ENCODE measurements around the gene TRUB2. TPM values are rescaled to one million over a fixed set of nuclear protein-coding genes. Genes with fewer than 3 reads are reported as not detected.

TRUB2 gene
- total RNA-seq, 2 experiments from 2014 or later = 16.9 to 18.9 TPM

DNA sequence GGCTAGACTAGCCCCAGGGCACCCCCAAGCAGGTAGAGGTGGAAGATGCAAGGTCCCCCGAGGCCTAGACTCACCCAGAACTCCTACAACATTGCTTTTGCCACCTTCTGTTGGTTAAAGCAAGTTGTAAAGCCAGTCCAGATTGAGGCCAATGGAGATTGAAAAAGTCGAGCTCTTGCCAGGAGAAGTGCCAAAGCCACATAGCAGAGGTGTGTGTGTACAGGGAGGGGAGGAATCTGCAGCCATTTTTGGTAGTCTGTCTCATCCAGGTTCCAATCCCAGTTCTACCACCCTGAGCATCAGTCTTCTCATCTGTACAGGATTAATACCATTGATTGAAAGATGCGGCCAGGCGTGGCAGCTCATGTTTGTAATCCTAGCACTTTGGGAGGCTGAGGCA lies 36.6 kb upstream of the TRUB2 start:
- Mint-ChIP-seq H3K9me3 (no peaks in the 10 kb centered on the region), H3K36me3 (ENCODE audit: low read depth) (peaks cover 5% of the 10 kb centered on the region), H3K27me3 (no peaks in the 10 kb centered on the region), H3K27ac (no peak overlapping the region), H3K4me1 (peaks cover 11% of the 10 kb centered on the region), H3K4me3 (no peak overlapping the region)
- no peak for DNase-seq
- ChIA-PET CTCF (interaction anchor here (0.9 to 1.1 kb wide), 2 partner anchors 12 to 18 kb away, joined by 3 to 4 read pairs; partner anchors contain the start of gene URM1), POLR2A (no interaction called here)

DNA sequence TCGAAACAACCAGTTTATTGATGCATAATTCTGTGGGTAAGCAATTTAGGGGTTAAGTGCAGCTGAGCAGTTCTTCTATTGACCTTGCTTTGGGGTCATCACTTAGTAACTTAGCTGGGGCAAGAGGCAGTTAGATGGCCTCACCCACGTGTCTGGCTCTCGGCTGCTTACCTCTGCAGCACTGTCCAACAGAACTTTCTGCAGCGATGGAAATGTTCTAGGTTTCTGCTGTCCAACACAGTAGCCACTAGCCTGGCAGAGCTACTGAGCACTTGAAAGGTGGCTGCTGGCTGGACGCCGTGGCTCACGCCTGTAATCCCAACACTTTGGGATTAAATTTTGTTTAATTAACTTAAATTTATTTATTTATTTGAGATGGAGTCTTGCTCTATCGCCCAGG lies 35.8 kb upstream of the TRUB2 start:
- Mint-ChIP-seq H3K4me1 (peaks cover 11% of the 10 kb centered on the region), H3K27me3 (no peaks in the 10 kb centered on the region), H3K4me3 (no peak overlapping the region), H3K27ac (no peak overlapping the region), H3K9me3 (no peaks in the 10 kb centered on the region), H3K36me3 (ENCODE audit: low read depth) (peaks cover 5% of the 10 kb centered on the region)
- DNase-seq = no peak
- ChIA-PET CTCF (no interaction called here), POLR2A (no interaction called here)

DNA sequence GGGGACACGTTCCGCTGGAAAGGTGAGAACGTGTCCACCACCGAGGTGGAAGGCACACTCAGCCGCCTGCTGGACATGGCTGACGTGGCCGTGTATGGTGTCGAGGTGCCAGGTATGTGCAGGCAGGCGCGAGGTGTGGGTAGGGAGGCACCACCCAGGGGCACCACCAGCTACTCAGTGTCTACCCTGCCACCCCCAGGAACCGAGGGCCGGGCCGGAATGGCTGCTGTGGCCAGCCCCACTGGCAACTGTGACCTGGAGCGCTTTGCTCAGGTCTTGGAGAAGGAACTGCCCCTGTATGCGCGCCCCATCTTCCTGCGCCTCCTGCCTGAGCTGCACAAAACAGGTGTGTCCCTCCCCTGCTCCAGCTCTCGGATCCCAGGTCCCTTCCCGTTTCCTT lies 33.2 kb upstream of the TRUB2 start:
- ChIA-PET POLR2A (interaction anchor here (1.4 kb wide), 1 partner anchor 80 kb away, joined by 3 read pairs; the partner anchor contains the start of genes GOLGA2 and SWI5), CTCF (interaction anchor here (2.2 kb wide), 1 partner anchor 14 kb away, joined by 6 read pairs; no protein-coding TSS in a partner anchor)
- H3K4me3 Mint-ChIP-seq = no peak overlapping the region
- H3K9me3 Mint-ChIP-seq = no peaks in the 10 kb centered on the region
- no peak overlapping the region for H3K27ac Mint-ChIP-seq
- H3K27me3 Mint-ChIP-seq = no peaks in the 10 kb centered on the region
- peaks cover 9% of the 10 kb centered on the region for H3K36me3 Mint-ChIP-seq (ENCODE audit: low read depth)
- no peak for DNase-seq
- no peaks in the 10 kb centered on the region for H3K4me1 Mint-ChIP-seq

DNA sequence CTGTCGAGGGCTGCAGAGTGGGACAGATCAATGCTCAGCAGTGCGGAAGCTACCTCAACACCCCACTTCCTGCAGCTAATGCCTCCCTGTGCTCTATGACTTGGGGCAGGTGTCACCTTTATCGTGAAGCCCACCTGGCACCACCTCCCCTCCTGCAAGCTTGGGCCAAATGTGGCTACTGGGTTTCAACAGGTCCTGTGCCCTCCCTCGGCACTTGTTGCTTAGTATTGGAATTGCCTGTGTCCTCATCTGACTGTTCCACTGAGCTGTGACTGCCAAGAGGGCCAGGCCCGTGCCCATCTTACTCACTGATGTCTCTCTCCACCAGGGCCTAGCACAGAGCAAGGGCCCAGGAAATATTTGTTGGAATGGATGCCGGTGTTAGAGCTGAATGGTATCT lies 27.5 kb upstream of the TRUB2 start:
- ChIA-PET POLR2A (interaction anchor here (1.2 kb wide), 1 partner anchor 21 kb away, joined by 3 read pairs; the partner anchor contains the start of gene URM1), CTCF (interaction anchor here (0.9 to 2.9 kb wide), 2 partner anchors 12 to 53 kb away, joined by 3 to 12 read pairs; no protein-coding TSS in a partner anchor)
- H3K4me3 Mint-ChIP-seq = no peak overlapping the region
- H3K27ac Mint-ChIP-seq = no peak overlapping the region
- DNase-seq = no peak
- H3K36me3 Mint-ChIP-seq (ENCODE audit: low read depth) = peaks cover 11% of the 10 kb centered on the region
- no peaks in the 10 kb centered on the region for H3K27me3 Mint-ChIP-seq
- no peaks in the 10 kb centered on the region for H3K9me3 Mint-ChIP-seq
- no peaks in the 10 kb centered on the region for H3K4me1 Mint-ChIP-seq

DNA sequence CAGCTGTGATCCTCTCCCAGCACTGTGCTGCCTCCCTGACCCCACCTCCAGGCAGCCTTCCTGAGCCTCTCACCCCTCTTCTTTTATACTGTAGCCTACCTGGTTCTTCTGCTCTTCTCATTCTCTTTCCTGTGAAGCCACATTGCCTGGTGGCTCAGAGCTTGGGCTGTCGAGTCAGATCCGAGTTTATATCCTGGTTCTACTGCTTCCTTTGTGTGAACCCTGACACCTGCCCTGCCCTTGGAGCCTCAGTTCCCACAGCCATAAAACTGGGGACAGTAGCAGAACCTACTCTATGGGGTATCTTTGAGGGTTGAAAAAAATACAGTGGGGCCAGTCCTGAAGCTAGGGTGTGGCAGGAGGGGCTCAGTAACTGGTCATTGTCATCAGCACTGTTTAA lies 26.9 kb upstream of the TRUB2 start:
- Mint-ChIP-seq H3K36me3 (ENCODE audit: low read depth) (peaks cover 11% of the 10 kb centered on the region), H3K4me1 (no peaks in the 10 kb centered on the region), H3K4me3 (no peak overlapping the region), H3K27me3 (no peaks in the 10 kb centered on the region), H3K27ac (no peak overlapping the region), H3K9me3 (no peaks in the 10 kb centered on the region)
- no peak for DNase-seq
- POLR2A ChIA-PET = no interaction called here
- CTCF ChIA-PET = interaction anchor here (0.9 to 2.9 kb wide), 2 partner anchors 13 to 53 kb away, joined by 3 to 12 read pairs; no protein-coding TSS in a partner anchor

DNA sequence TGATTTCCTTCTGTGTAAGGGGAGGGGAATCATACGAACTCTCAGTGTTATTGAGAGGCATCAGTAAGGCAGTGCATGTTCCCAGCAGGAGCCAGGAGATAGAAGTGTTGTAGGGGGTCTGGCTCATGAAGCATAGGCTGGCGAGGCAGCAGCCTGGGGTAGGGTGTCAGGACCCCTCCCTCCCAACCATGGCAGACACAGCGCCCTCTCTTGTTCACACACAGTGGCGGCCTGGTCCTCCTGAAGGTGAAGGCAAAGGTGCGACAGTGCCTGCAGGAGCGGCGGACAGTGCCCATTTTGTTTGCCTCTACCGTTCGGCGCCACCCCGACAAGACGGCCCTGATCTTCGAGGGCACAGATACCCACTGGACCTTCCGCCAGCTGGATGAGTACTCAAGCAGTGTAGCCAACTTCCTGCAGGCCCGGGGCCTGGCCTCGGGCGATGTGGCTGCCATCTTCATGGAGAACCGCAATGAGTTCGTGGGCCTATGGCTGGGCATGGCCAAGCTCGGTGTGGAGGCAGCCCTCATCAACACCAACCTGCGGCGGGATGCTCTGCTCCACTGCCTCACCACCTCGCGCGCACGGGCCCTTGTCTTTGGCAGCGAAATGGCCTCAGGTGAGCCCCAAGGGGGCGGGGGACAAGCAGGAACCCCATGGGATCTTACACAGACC lies 22.8 kb upstream of the TRUB2 start:
- DNase-seq = no peak
- POLR2A ChIA-PET = no interaction called here
- peaks cover 4% of the 10 kb centered on the region for H3K4me1 Mint-ChIP-seq
- H3K36me3 Mint-ChIP-seq (ENCODE audit: low read depth) = peaks cover 14% of the 10 kb centered on the region
- H3K4me3 Mint-ChIP-seq = no peak overlapping the region
- CTCF ChIA-PET = interaction anchor here (1.5 kb wide), 1 partner anchor 17 kb away, joined by 6 read pairs; no protein-coding TSS in a partner anchor
- no peak overlapping the region for H3K27ac Mint-ChIP-seq
- no peaks in the 10 kb centered on the region for H3K27me3 Mint-ChIP-seq
- H3K9me3 Mint-ChIP-seq = no peaks in the 10 kb centered on the region

DNA sequence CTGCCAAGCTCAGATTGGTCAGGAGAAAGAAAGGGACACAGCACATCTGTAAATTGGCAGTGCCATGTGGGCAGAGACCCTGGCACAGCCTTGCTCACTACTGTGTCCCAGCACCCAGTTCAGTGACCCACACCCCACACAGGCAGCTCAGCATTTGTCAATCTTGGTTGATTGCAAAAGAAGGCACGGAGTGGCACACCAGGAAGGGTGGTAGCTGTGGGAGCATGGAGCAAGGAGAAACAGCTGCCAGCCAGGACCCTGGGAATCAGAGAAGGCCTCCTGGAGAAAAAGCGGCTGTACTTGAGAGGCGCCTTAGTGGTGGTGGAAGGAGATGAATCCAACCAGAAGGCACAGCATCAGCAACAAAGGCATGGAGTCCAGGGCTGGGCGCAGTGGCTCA lies 21.6 kb upstream of the TRUB2 start:
- peaks cover 10% of the 10 kb centered on the region for H3K4me1 Mint-ChIP-seq
- CTCF ChIA-PET = interaction anchor here (1.2 to 1.8 kb wide), 3 partner anchors 18 to 49 kb away, joined by 3 to 8 read pairs (median 6); no protein-coding TSS in a partner anchor

DNA sequence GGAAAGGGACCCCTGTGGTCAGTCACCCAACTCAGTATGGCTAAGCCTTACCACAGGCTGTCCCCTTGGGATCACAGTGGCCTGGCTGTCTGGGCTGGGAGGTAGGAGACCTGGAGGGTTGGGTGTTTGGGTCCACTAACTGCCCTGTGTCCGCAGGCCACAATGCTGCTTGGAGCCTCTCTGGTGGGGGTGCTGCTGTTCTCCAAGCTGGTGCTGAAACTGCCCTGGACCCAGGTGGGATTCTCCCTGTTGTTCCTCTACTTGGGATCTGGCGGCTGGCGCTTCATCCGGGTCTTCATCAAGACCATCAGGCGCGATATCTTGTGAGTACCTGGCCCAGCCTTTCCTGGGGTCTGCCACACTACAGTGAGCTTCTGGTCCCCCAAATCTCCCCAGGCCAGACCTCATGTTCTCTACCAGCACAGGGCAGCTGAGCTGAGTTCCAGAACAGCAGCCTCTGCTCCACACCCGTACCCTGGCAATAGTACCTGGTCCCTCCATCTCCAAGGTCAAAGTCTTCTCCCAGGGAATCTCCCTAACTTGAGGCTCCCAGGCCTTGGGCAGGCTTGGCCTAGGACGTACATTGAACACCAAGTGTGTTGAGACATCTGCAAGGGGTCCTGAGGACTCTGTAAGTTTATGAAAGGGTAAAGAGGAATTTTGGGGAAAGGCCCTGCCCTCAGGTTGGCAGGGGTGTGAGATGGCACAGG lies 20.9 kb upstream of the TRUB2 start:
- Mint-ChIP-seq H3K27ac (no peak overlapping the region), H3K27me3 (no peaks in the 10 kb centered on the region), H3K9me3 (no peaks in the 10 kb centered on the region), H3K4me3 (no peak overlapping the region), H3K36me3 (ENCODE audit: low read depth) (peaks cover 9% of the 10 kb centered on the region), H3K4me1 (peaks cover 10% of the 10 kb centered on the region)
- no peak for DNase-seq
- POLR2A ChIA-PET = interaction anchor here (0.9 kb wide), 1 partner anchor 168 kb away, joined by 3 read pairs; no protein-coding TSS in a partner anchor
- CTCF ChIA-PET = interaction anchor here (0.6 to 1.8 kb wide), 3 partner anchors 22 to 98 kb away, joined by 3 to 8 read pairs (median 5); no protein-coding TSS in a partner anchor

More for the DNA sequence above, 21.6 kb upstream of the TRUB2 start:
- POLR2A ChIA-PET = no interaction called here
- Mint-ChIP-seq H3K36me3 (ENCODE audit: low read depth) (peaks cover 9% of the 10 kb centered on the region), H3K27ac (no peak overlapping the region), H3K27me3 (no peaks in the 10 kb centered on the region), H3K9me3 (no peaks in the 10 kb centered on the region), H3K4me3 (no peak overlapping the region)
- no peak for DNase-seq

DNA sequence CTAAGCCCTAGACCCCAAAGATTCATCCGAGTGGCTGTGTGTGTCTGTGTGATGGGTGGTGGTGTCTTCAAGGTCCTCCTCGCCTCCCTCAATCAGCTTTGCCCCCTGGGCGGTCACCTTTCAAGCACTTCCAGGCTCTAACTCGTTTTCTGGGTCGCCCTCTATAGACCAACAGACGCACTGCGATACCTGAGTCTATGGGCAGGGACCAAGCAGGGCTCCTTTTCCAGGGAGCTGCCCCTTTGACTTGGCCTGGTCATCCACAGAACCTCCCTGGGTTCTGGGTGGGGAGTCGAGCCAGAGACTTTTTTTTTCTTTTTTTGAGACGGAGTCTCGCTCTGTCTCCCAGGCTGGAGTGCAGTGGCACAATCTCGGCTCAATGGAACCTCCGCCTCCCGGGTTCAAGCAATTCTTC lies 19.2 kb upstream of the TRUB2 start:
- DNase-seq = peak; percentile 78
- ChIA-PET POLR2A (interaction anchor here (0.7 to 1.5 kb wide), 9 partner anchors 20 to 383 kb away, joined by 3 to 10 read pairs (median 3); partner anchors contain the start of genes BBLN, GOLGA2, SWI5 and URM1), CTCF (interaction anchor here (0.7 to 1.7 kb wide), 25 partner anchors 8 to 488 kb away, joined by 3 to 29 read pairs (median 4); partner anchors contain the start of genes COQ4, GOLGA2, SPOUT1 and SWI5)
- Mint-ChIP-seq H3K9me3 (no peaks in the 10 kb centered on the region), H3K36me3 (ENCODE audit: low read depth) (peaks cover 7% of the 10 kb centered on the region), H3K4me1 (peaks cover 10% of the 10 kb centered on the region), H3K27me3 (no peaks in the 10 kb centered on the region), H3K27ac (peak overlapping the region; percentile 87), H3K4me3 (peak overlapping the region; percentile 99)

DNA sequence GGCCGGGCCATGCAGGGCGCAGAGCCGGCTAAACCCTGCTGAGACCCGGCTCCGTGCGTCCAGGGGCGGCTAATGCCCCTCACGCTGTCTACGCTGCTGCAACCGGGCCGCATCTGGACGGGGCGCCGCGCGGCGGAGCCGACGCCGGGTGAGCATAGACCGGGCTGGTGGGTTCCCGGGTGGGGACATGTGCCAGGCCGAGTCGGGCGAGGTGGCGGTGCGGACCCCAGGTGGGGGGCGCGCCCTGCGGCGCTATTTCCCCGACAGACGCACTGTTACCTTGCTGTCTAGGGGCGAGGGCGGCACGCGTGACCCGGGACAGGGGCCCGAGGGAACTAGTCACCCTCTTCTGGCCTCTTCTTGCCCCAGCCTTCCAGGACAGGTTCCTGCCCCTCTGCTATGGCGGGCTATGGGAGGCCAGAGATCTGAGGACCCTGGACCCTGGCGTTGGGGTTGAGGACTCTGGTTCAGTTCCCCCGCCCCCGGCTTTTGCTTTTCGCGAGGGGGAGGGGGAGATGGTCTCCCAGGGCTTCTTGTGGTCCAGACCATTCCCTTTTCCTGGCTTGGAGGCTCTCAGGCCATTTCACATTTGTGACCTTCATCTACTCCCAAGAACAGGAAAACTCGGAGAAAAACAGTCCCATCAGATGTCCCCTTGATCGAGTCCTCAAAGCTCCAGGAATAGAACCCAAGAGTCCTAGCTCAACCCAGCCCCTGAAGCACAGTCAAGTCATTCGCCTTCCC lies 18.6 kb upstream of the TRUB2 start:
- POLR2A ChIA-PET = interaction anchor here (0.7 to 1.5 kb wide), 9 partner anchors 20 to 383 kb away, joined by 3 to 10 read pairs (median 3); partner anchors contain the start of genes BBLN, GOLGA2, SWI5 and URM1
- CTCF ChIA-PET = interaction anchor here (0.7 to 1.7 kb wide), 26 partner anchors 8 to 489 kb away, joined by 3 to 29 read pairs (median 4); partner anchors contain the start of genes COQ4, GOLGA2, SPOUT1 and SWI5
- H3K9me3 Mint-ChIP-seq = no peaks in the 10 kb centered on the region
- H3K4me1 Mint-ChIP-seq = peaks cover 10% of the 10 kb centered on the region
- no peak for DNase-seq
- H3K4me3 Mint-ChIP-seq = peak overlapping the region; percentile 99
- peak overlapping the region; percentile 87 for H3K27ac Mint-ChIP-seq
- H3K36me3 Mint-ChIP-seq (ENCODE audit: low read depth) = peaks cover 7% of the 10 kb centered on the region
- no peaks in the 10 kb centered on the region for H3K27me3 Mint-ChIP-seq

DNA sequence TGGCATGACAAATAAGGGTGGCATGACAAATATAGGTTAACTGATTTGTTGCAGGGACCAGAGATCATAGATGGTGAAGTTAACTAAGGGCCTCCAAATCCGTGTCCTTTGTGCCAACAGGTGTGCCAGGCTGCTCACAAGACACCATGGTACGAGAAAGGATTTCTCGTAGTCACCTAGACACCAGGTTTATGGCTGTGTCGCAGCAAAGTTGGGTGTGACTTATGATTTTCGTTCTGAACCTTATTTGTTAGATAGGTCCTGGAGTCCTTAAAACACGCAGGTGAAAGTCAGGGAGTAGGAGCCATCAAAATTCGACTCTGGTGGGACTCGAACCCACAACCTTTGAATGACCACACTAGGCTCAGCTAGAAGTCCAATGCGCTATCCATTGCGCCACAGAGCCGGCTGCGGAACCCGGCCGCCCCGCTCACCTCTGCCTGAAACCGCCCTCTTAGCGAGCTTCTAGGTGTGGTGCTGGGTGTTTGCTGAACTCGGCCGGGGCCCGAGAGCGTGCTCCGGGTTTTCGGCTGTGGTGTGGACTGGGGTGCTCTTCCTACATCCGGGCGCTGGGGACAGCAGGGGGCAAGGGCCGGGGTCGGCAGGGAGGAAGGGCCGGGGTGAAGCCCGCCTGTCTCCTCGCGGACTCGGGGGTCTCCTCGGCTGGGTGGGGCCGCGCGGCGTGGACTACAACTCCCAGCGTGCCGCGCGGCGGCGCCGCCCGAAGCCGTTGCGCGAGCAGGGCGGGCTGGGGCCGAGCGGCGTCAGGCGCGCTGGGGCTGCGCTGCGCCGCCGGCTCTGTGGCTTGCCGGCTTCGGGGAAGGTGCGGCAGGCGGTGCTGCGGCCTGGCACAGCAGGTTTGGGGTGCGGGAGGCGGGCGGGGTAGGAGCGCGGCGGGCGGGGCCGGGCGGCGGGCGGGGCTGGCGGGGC lies 17.8 kb upstream of the TRUB2 start, which contains the start of gene SLC27A4:
Gene SLC27A4, plus strand, starts transcription at position 767 of the 930 bp plus-strand sequence. CDS start 2,606 bp downstream, outside the sequence.
- no peaks in the 10 kb centered on the region for H3K9me3 Mint-ChIP-seq
- H3K4me1 Mint-ChIP-seq = peaks cover 10% of the 10 kb centered on the region
- POLR2A ChIA-PET = no interaction called here
- H3K27ac Mint-ChIP-seq = peak within 1 kb of the TSS; percentile 87
- CTCF ChIA-PET = interaction anchor here (1.1 to 1.9 kb wide), 3 partner anchors 22 to 149 kb away, joined by 4 to 8 read pairs (median 7); partner anchors contain the start of gene CIZ1
- peak; percentile 86 for DNase-seq
- no peaks in the 10 kb centered on the region for H3K27me3 Mint-ChIP-seq
- peaks cover 7% of the 10 kb centered on the region for H3K36me3 Mint-ChIP-seq (ENCODE audit: low read depth)
- peak within 1 kb of the TSS; percentile 99 for H3K4me3 Mint-ChIP-seq

Measured in activated CD4-positive, alpha-beta memory T cell treated with anti-CD3 and anti-CD28 coated beads, Interleukin-2, amount 10 ng/mL, durations not matched to agents 7 days and 5 days (primary cell).